ENCODE measurements around the gene MON1A. TPM values are rescaled to one million over a fixed set of nuclear protein-coding genes. Genes with fewer than 3 reads are reported as not detected.

Gene MON1A
- total RNA-seq, 2 experiments from 2014 or later, result 13.4 to 15.0 TPM

DNA sequence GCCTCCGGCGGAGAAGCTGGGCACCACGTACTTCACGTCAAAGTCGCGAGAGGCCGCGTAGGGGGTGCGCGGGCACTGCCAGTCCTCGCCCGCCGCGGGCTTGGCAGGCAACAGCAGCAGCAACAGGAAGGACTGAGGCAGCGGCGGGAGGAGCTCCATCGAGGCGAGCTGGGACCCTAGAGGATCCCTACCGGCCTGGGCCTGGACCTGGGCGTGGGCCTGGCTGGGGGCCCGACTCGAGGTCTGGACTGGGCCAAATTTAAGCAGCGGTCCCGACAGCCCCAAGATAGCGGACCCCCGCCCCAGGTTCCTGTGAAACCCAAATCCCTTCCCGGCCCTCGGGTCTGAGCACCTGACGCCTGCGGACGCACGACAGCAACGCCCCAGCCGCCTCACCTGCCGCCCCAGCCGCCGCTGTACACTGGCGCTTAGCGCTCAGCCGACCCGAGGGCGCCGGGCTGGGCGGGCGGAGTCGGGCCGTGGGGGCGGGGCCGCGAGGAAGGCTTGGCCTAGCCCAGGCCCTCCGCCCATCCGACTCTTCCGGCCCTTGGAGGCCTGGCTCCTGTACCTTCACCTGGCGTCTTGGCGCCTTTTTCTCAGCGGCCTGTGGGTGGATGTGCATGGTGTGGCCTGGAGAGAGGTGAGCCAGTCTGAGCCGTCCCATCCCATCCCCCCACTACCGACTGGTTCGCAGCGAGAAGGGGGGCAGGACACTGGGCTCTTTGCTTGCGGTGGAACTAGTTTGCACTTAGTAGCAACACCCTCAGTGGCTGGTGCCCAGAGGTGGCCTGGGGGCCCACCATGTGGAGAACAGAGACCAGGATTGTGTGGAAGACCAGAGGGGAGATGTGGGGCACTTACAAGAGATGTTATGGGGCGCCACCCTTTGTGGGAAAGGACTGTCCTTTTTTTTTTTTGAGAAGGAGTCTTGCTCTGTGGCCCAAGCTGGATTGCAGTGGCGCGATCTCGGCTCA, 25.9 kb downstream of the MON1A start, which contains the start of gene MST1R:
Gene MST1R, minus strand, starts transcription at position 423 of the 974 bp plus-strand sequence. Its CDS starts 264 bp downstream, at position 159.
- ChIA-PET POLR2A (no interaction called here), CTCF (interaction anchor here (0.6 to 1.9 kb wide), 2 partner anchors 101 to 168 kb away, joined by 3 to 7 read pairs; partner anchors contain the start of gene INKA1)
- peaks cover 39% of the 10 kb centered on the region for H3K4me1 Mint-ChIP-seq (ENCODE audit: low read depth)
- H3K36me3 Mint-ChIP-seq (ENCODE audit: low read depth), result peaks cover 3% of the 10 kb centered on the region
- H3K4me3 Mint-ChIP-seq, result peak within 1 kb of the TSS; percentile 93
- no peaks in the 10 kb centered on the region for H3K9me3 Mint-ChIP-seq (ENCODE audit: insufficient read depth)
- H3K27me3 Mint-ChIP-seq (ENCODE audit: low read depth), result no peaks in the 10 kb centered on the region
- ATAC-seq, result peak; percentile 99
- peak within 1 kb of the TSS; percentile 95 for H3K27ac Mint-ChIP-seq
- peak; percentile 92 for DNase-seq

DNA sequence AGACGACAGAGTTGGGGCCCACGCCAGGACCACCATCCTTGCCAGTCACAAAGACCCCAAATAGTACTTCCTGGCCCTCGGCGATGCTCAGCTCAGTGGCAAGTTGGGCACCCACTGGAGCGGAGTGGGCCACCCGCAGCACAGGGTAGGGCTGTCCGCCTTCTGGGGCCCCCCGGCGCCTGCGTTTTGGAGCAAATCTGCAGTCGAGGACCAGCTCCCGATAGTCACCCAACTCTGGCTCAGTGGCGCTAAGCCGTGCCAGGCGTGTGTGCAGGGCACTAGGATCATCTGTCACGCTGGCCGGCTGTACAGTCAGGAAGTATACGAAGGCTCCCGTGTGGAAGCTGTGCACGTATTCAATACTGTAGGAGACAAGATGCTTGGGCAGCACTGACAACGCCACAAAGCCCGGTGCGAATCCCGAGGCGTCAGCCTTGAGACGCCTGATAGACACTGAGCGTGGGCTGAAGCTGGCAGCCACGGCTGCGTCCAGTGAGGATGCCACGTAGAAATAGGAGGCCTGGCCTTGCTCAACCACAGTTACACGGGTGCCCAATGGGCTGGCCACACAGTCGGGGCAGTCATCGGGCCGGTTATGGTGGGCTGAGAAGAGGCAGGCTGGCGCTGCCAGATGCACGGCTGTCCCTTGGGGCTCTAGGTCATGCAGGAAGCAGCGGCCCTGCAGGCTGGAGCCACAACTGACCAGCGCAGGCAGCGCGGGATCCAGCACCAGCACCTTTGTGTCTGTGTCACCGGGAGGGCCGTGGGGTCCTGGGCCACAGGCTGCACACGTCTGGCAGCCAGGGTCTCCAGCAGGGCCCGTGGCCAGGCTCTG, 26.9 kb downstream of the MON1A start:
- Mint-ChIP-seq H3K27me3 (ENCODE audit: low read depth) (no peaks in the 10 kb centered on the region), H3K4me1 (ENCODE audit: low read depth) (peaks cover 39% of the 10 kb centered on the region), H3K9me3 (ENCODE audit: insufficient read depth) (no peaks in the 10 kb centered on the region), H3K36me3 (ENCODE audit: low read depth) (peaks cover 3% of the 10 kb centered on the region), H3K27ac (no peak overlapping the region), H3K4me3 (peak overlapping the region; percentile 38)
- CTCF ChIA-PET, result interaction anchor here (0.7 to 2.9 kb wide), 3 partner anchors 44 to 63 kb away, joined by 3 to 15 read pairs (median 11); no protein-coding TSS in a partner anchor
- POLR2A ChIA-PET, result interaction anchor here (0.7 to 1.4 kb wide), 3 partner anchors 26 to 682 kb away, joined by 3 to 4 read pairs (median 3); no protein-coding TSS in a partner anchor
- DNase-seq, result no peak
- no peak for ATAC-seq

GRCh38 chr3:49901366-49902339, 28.0 kb downstream of the MON1A start:
- ChIA-PET CTCF (interaction anchor here (0.7 to 2.9 kb wide), 5 partner anchors 24 to 98 kb away, joined by 3 to 15 read pairs (median 11); partner anchors contain the start of gene INKA1), POLR2A (interaction anchor here (0.7 to 1.4 kb wide), 2 partner anchors 25 to 681 kb away, joined by 3 to 4 read pairs; no protein-coding TSS in a partner anchor)
- Mint-ChIP-seq H3K4me1 (ENCODE audit: low read depth) (peaks cover 35% of the 10 kb centered on the region), H3K36me3 (ENCODE audit: low read depth) (peaks cover 3% of the 10 kb centered on the region), H3K4me3 (no peak overlapping the region), H3K27ac (peak overlapping the region; percentile 15), H3K27me3 (ENCODE audit: low read depth) (no peaks in the 10 kb centered on the region), H3K9me3 (ENCODE audit: insufficient read depth) (no peaks in the 10 kb centered on the region)
- no peak for ATAC-seq
- DNase-seq, result no peak

- peaks cover 3% of the 10 kb centered on the region for H3K36me3 Mint-ChIP-seq (ENCODE audit: low read depth)
- H3K27ac Mint-ChIP-seq, result no peak overlapping the region
- H3K4me1 Mint-ChIP-seq (ENCODE audit: low read depth), result peaks cover 25% of the 10 kb centered on the region
- CTCF ChIA-PET, result interaction anchor here (0.9 to 2.9 kb wide), 6 partner anchors 22 to 96 kb away, joined by 3 to 15 read pairs (median 8); partner anchors contain the start of gene INKA1
- no peak overlapping the region for H3K4me3 Mint-ChIP-seq
- no peaks in the 10 kb centered on the region for H3K27me3 Mint-ChIP-seq (ENCODE audit: low read depth)
- DNase-seq, result no peak
- POLR2A ChIA-PET, result no interaction called here
- ATAC-seq, result no peak
- H3K9me3 Mint-ChIP-seq (ENCODE audit: insufficient read depth), result no peaks in the 10 kb centered on the region
Measured at GRCh38 chr3:49900491-49901153, 29.0 kb downstream of the MON1A start.

DNA sequence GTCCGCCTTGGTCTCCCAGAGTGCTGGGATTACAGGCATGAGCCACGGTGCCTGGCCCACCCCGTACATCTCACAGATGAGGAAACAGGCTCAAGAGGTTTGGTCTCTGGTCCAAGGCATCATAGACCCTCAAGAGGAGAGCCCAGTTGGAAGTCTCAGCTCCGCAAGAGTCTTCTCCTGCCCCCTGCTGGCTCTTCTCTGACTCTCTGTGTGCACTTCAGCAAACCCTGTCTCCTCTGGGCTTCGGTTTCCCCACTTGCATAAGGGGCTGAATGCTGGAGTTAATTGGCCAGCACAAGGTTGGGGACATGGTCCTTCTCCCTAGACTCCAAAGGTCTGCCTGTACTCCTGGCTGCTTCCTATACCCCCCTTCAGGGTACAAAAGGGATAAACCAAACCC, 29.8 kb downstream of the MON1A start:
- CTCF ChIA-PET, result interaction anchor here (0.9 to 2.9 kb wide), 6 partner anchors 21 to 96 kb away, joined by 3 to 15 read pairs (median 8); partner anchors contain the start of gene INKA1
- Mint-ChIP-seq H3K4me3 (no peak overlapping the region), H3K4me1 (ENCODE audit: low read depth) (peaks cover 18% of the 10 kb centered on the region), H3K36me3 (ENCODE audit: low read depth) (peaks cover 3% of the 10 kb centered on the region), H3K27ac (no peak overlapping the region), H3K27me3 (ENCODE audit: low read depth) (no peaks in the 10 kb centered on the region), H3K9me3 (ENCODE audit: insufficient read depth) (no peaks in the 10 kb centered on the region)
- POLR2A ChIA-PET, result no interaction called here
- no peak for ATAC-seq
- peak; percentile 35 for DNase-seq

DNA sequence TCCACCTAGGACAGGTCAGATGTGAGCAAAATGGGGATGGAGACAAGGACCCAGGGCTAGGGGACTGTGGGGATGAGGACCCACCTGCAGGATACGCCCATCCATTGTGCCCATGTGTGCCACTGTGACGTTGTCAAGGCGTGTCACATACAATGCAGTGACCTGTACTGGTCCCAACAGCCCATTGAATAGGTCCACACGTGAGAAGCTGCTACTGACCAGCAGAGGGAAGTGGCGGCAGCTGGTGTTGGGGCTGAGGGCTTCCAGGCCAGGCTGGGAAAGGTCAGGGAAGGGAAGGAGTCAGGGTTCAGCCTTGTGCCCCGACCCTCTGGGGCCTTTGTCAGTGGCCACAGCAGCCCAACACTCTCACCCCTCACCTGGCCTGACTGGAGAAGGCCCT, 30.6 kb downstream of the MON1A start:
- H3K4me3 Mint-ChIP-seq, result no peak overlapping the region
- no peak overlapping the region for H3K27ac Mint-ChIP-seq
- H3K27me3 Mint-ChIP-seq (ENCODE audit: low read depth), result no peaks in the 10 kb centered on the region
- CTCF ChIA-PET, result interaction anchor here (1.0 to 1.9 kb wide), 2 partner anchors 20 to 22 kb away, joined by 3 to 4 read pairs; no protein-coding TSS in a partner anchor
- DNase-seq (no peak), ATAC-seq (no peak)
- H3K9me3 Mint-ChIP-seq (ENCODE audit: insufficient read depth), result no peaks in the 10 kb centered on the region
- H3K4me1 Mint-ChIP-seq (ENCODE audit: low read depth), result peaks cover 11% of the 10 kb centered on the region
- POLR2A ChIA-PET, result no interaction called here
- H3K36me3 Mint-ChIP-seq (ENCODE audit: low read depth), result peaks cover 2% of the 10 kb centered on the region

DNA sequence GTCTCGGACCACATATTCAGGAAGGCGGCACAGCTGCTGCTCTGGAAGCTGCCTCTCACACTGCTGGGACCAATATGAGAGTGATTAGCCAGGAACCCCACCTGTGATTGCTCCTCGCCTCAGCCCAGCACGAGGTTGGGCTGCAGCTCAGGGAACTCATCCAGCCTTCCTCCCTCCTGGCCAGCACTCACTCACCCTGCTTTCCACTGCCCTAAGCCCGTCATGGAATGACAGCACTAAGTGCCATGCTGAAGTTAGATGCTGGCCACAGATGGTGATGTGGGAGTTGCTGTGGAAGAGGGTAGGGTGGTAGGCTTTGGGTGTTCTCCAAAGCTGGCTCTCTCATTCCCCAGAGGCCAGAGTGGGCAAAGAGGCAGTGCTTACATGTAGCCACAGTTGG, 33.3 kb downstream of the MON1A start:
- H3K4me3 Mint-ChIP-seq, result no peak overlapping the region
- H3K9me3 Mint-ChIP-seq (ENCODE audit: insufficient read depth), result no peaks in the 10 kb centered on the region
- no peak overlapping the region for H3K27ac Mint-ChIP-seq
- CTCF ChIA-PET, result no interaction called here
- peaks cover 1% of the 10 kb centered on the region for H3K4me1 Mint-ChIP-seq (ENCODE audit: low read depth)
- POLR2A ChIA-PET, result no interaction called here
- H3K36me3 Mint-ChIP-seq (ENCODE audit: low read depth), result no peaks in the 10 kb centered on the region
- ATAC-seq (no peak), DNase-seq (no peak)
- H3K27me3 Mint-ChIP-seq (ENCODE audit: low read depth), result no peaks in the 10 kb centered on the region

GRCh38 chr3:49895791-49896190, 33.8 kb downstream of the MON1A start:
- H3K4me3 Mint-ChIP-seq, result no peak overlapping the region
- H3K4me1 Mint-ChIP-seq (ENCODE audit: low read depth), result no peaks in the 10 kb centered on the region
- no peak overlapping the region for H3K27ac Mint-ChIP-seq
- no peaks in the 10 kb centered on the region for H3K27me3 Mint-ChIP-seq (ENCODE audit: low read depth)
- POLR2A ChIA-PET, result interaction anchor here (0.5 to 1.0 kb wide), 2 partner anchors 15 to 37 kb away, joined by 3 to 4 read pairs; no protein-coding TSS in a partner anchor
- ATAC-seq, result no peak
- no peaks in the 10 kb centered on the region for H3K9me3 Mint-ChIP-seq (ENCODE audit: insufficient read depth)
- no peaks in the 10 kb centered on the region for H3K36me3 Mint-ChIP-seq (ENCODE audit: low read depth)
- no peak for DNase-seq
- CTCF ChIA-PET, result no interaction called here

GRCh38 chr3:49889296-49889695, 40.3 kb downstream of the MON1A start:
- no peak for ATAC-seq
- no peaks in the 10 kb centered on the region for H3K9me3 Mint-ChIP-seq (ENCODE audit: insufficient read depth)
- H3K27me3 Mint-ChIP-seq (ENCODE audit: low read depth), result no peaks in the 10 kb centered on the region
- DNase-seq, result no peak
- CTCF ChIA-PET, result interaction anchor here (1.0 kb wide), 1 partner anchor 9 kb away, joined by 3 read pairs; no protein-coding TSS in a partner anchor
- POLR2A ChIA-PET, result interaction anchor here (1.3 kb wide), 1 partner anchor 16 kb away, joined by 4 read pairs; no protein-coding TSS in a partner anchor
- H3K36me3 Mint-ChIP-seq (ENCODE audit: low read depth), result no peaks in the 10 kb centered on the region
- H3K4me1 Mint-ChIP-seq (ENCODE audit: low read depth), result peaks cover 6% of the 10 kb centered on the region
- H3K27ac Mint-ChIP-seq, result no peak overlapping the region
- no peak overlapping the region for H3K4me3 Mint-ChIP-seq

- POLR2A ChIA-PET, result no interaction called here
- H3K27me3 Mint-ChIP-seq (ENCODE audit: low read depth), result peaks cover under 1% of the 10 kb centered on the region
- CTCF ChIA-PET, result no interaction called here
- no peaks in the 10 kb centered on the region for H3K36me3 Mint-ChIP-seq (ENCODE audit: low read depth)
- H3K4me1 Mint-ChIP-seq (ENCODE audit: low read depth), result peaks cover 6% of the 10 kb centered on the region
- H3K4me3 Mint-ChIP-seq, result no peak overlapping the region
- H3K27ac Mint-ChIP-seq, result no peak overlapping the region
- ATAC-seq (no peak), DNase-seq (no peak)
- H3K9me3 Mint-ChIP-seq (ENCODE audit: insufficient read depth), result no peaks in the 10 kb centered on the region
Measured at GRCh38 chr3:49886922-49887265, 42.7 kb downstream of the MON1A start.
